ENCODE results near the gene RPL26.
"Not testable (repeated sequence)": the region's sequence is repeated elsewhere in the genome, so short reads cannot be mapped to it uniquely, and the experiment has no call there.

The RPL26 gene

GRCh38 chr17:8393470-8394231, 10.7 kb upstream of the RPL26 start:
- no peak for DNase-seq

- DNase-seq: no peak
Measured at GRCh38 chr17:8392674-8393469, 9.9 kb upstream of the RPL26 start.

- no peak for DNase-seq
Measured at GRCh38 chr17:8392274-8392673, 9.3 kb upstream of the RPL26 start.

- no peak for DNase-seq
Measured at GRCh38 chr17:8391711-8392110, 8.7 kb upstream of the RPL26 start.

- DNase-seq: no peak
Measured at GRCh38 chr17:8387914-8388651, 5.1 kb upstream of the RPL26 start.

GRCh38 chr17:8386841-8387240, 3.8 kb upstream of the RPL26 start:
- no peak for DNase-seq

- DNase-seq: no peak
Measured at GRCh38 chr17:8384801-8385378, 1.9 kb upstream of the RPL26 start.

GRCh38 chr17:8382880-8383142, 182 bp downstream of the RPL26 start:
- no peak for DNase-seq

- DNase-seq: no peak
Measured at GRCh38 chr17:8382052-8382879, 727 bp downstream of the RPL26 start.

GRCh38 chr17:8380049-8380448, 2.9 kb downstream of the RPL26 start:
- no peak for DNase-seq

GRCh38 chr17:8378117-8378516, 4.9 kb downstream of the RPL26 start:
- DNase-seq: not testable (repeated sequence)

- DNase-seq: no peak
Measured at GRCh38 chr17:8377422-8377821, 5.6 kb downstream of the RPL26 start.

- DNase-seq: peak; percentile 94
Measured at GRCh38 chr17:8376271-8377067, 6.5 kb downstream of the RPL26 start, which contains the start of gene KRABD2. Gene KRABD2, minus strand, starts transcription at chr17:8376704.

- peak; percentile 29 for DNase-seq
Measured at GRCh38 chr17:8375738-8376259, 7.2 kb downstream of the RPL26 start.

- DNase-seq: not testable (repeated sequence)
Measured at GRCh38 chr17:8373856-8374255, 9.1 kb downstream of the RPL26 start.

- no peak for DNase-seq
Measured at GRCh38 chr17:8372422-8372821, 10.6 kb downstream of the RPL26 start.

- no peak for DNase-seq
Measured at GRCh38 chr17:8371786-8372185, 11.2 kb downstream of the RPL26 start.

- no peak for DNase-seq
Measured at GRCh38 chr17:8369944-8370343, 13.0 kb downstream of the RPL26 start.

- no peak for DNase-seq
Measured at GRCh38 chr17:8368193-8368592, 14.8 kb downstream of the RPL26 start.

GRCh38 chr17:8366231-8366630, 16.8 kb downstream of the RPL26 start:
- DNase-seq: no peak

- no peak for DNase-seq
Measured at GRCh38 chr17:8365143-8365542, 17.9 kb downstream of the RPL26 start.

Measured in left hindlimb (tissue), 1 donor.